HepG2 (cell line): ENCODE results near the gene OTOP3. TPM values are rescaled to one million over a fixed set of nuclear protein-coding genes. Genes with fewer than 3 reads are reported as not detected.

Experiments used
- GATAD1 ChIP-seq: IDR thresholded peaks from 2 replicates; pipeline ENCODE4 v1.6.1; 2016; ENCODE audit warnings: missing genetic modification reagents, missing compliant biosample characterization
- LCORL ChIP-seq, 2 experiments: fragments of 450-650 bp in 1 of 2; sonication (generic) in 1 of 2; formaldehyde crosslinking in 1 of 2; IDR thresholded peaks; 2 replicates each; pipeline versions ENCODE4 v1.5.0 to v1.6.1; 2017 to 2020; ENCODE audit warnings: antibody characterized with exemption in 1 of 2, missing genetic modification reagents in 1 of 2
- MYNN ChIP-seq: sonication (generic); formaldehyde crosslinking; IDR thresholded peaks from 2 replicates; pipeline ENCODE4 v1.4.0; 2020; ENCODE audit warnings: mild to moderate bottlenecking, low read depth, missing genetic modification reagents
- REXO4 ChIP-seq: sonication (generic); formaldehyde crosslinking; IDR thresholded peaks from 2 replicates; pipeline ENCODE4 v1.8.0; 2022; ENCODE audit warnings: missing genetic modification reagents, mild to moderate bottlenecking, borderline replicate concordance
- SNAI1 ChIP-seq: sonication (generic); formaldehyde crosslinking; IDR thresholded peaks from 2 replicates; pipeline ENCODE4 v1.5.0; 2020; ENCODE audit warnings: mild to moderate bottlenecking, missing genetic modification reagents, borderline replicate concordance
- ZFP82 ChIP-seq: sonication (generic); formaldehyde crosslinking; IDR thresholded peaks from 2 replicates; pipeline ENCODE4 v1.5.1; 2020; ENCODE audit warnings: mild to moderate bottlenecking, missing genetic modification reagents, borderline replicate concordance
- ZKSCAN8 ChIP-seq: IDR thresholded peaks from 2 replicates; pipeline ENCODE4 v1.6.1; 2016; ENCODE audit warnings: borderline replicate concordance, missing genetic modification reagents, missing compliant biosample characterization
- ZNF136 ChIP-seq: sonication (generic); formaldehyde crosslinking; IDR thresholded peaks from 2 replicates; pipeline ENCODE4 v1.8.1; 2022; ENCODE audit warnings: low read depth, mild to moderate bottlenecking, moderate library complexity, missing genetic modification reagents
- ZNF24 ChIP-seq: fragments of 450-650 bp; IDR thresholded peaks from 2 replicates; pipeline ENCODE4 v1.6.1; 2017; ENCODE audit warnings: antibody characterized with exemption, mild to moderate bottlenecking
- ZNF263 ChIP-seq: sonication (generic); formaldehyde crosslinking; IDR thresholded peaks from 2 replicates; pipeline ENCODE4 v1.4.0; 2020; ENCODE audit warnings: missing genetic modification reagents
- ZNF337 ChIP-seq: sonication (generic); formaldehyde crosslinking; IDR thresholded peaks from 2 replicates; pipeline ENCODE4 v1.5.1; 2020; ENCODE audit warnings: missing genetic modification reagents, low read depth, mild to moderate bottlenecking, borderline replicate concordance
- ZNF768 ChIP-seq: sonication (generic); formaldehyde crosslinking; IDR thresholded peaks from 2 replicates; pipeline ENCODE4 v1.4.0; 2020; ENCODE audit warnings: missing genetic modification reagents
- polyA plus RNA-seq, 8 experiments: library from polyadenylated mRNA; depleted of rRNA in 3 of 8; stranded (reverse) in 7 of 8; unstranded in 1 of 8; fragments of >200 nt; fragmentation: Illumina TruSeq in 4 of 8; extraction: Trizol in 4 of 8; gene quantifications; 2 replicates each; pipeline versions ENCODE4 v1.2.1 to v1.2.3, GENCODE V29; 2011 to 2016; ENCODE audit warnings: low read depth in 4 of 8, missing spikeins in 1 of 8, mixed read lengths in 1 of 8; ENCODE audit not compliant: insufficient read depth in 1 of 8
- total RNA-seq, 5 experiments: library from RNA; depleted of rRNA; stranded (reverse); fragments of >200 nt; fragmentation: Illumina TruSeq; extraction: Trizol; gene quantifications; 2 replicates each; pipeline ENCODE4 v1.2.3, GENCODE V29; 2016; ENCODE audit warnings: low read depth in 1 of 5
- TF ChIP-seq, protein P1 (sequence below): sonication (generic); formaldehyde crosslinking; IDR thresholded peaks from 2 replicates; pipeline ENCODE4 v1.4.0; 2020; ENCODE audit warnings: missing genetic modification reagents, mild to moderate bottlenecking, borderline replicate concordance
- TF ChIP-seq, protein P2 (sequence below): sonication (generic); formaldehyde crosslinking; IDR thresholded peaks from 2 replicates; pipeline ENCODE4 v1.5.1; 2020; ENCODE audit warnings: missing genetic modification reagents, mild to moderate bottlenecking, borderline replicate concordance
- TF ChIP-seq, protein P3 (sequence below): IDR thresholded peaks from 2 replicates; pipeline ENCODE4 v1.6.1; 2018; ENCODE audit warnings: missing genetic modification reagents
- TF ChIP-seq, protein P4 (sequence below): sonication (generic); formaldehyde crosslinking; IDR thresholded peaks from 2 replicates; pipeline ENCODE4 v1.4.0; 2020; ENCODE audit warnings: mild to moderate bottlenecking, missing genetic modification reagents
- TF ChIP-seq, protein P5 (sequence below): sonication (generic); formaldehyde crosslinking; IDR thresholded peaks from 2 replicates; pipeline ENCODE4 v1.5.0; 2020; ENCODE audit warnings: missing genetic modification reagents
- TF ChIP-seq, protein P6 (sequence below): IDR thresholded peaks from 2 replicates; pipeline ENCODE4 v1.4.0; 2020; ENCODE audit warnings: mild to moderate bottlenecking, missing genetic modification reagents
- TF ChIP-seq, protein P7 (sequence below): fragments of 450-650 bp; IDR thresholded peaks from 2 replicates; pipeline ENCODE4 v1.6.1; 2017

OTOP3 gene
- total and polyA plus RNA-seq, 2 of the 13 experiments (the other 11 are each of a cell fraction or from before 2014, with no cell fraction given), result not detected

DNA sequence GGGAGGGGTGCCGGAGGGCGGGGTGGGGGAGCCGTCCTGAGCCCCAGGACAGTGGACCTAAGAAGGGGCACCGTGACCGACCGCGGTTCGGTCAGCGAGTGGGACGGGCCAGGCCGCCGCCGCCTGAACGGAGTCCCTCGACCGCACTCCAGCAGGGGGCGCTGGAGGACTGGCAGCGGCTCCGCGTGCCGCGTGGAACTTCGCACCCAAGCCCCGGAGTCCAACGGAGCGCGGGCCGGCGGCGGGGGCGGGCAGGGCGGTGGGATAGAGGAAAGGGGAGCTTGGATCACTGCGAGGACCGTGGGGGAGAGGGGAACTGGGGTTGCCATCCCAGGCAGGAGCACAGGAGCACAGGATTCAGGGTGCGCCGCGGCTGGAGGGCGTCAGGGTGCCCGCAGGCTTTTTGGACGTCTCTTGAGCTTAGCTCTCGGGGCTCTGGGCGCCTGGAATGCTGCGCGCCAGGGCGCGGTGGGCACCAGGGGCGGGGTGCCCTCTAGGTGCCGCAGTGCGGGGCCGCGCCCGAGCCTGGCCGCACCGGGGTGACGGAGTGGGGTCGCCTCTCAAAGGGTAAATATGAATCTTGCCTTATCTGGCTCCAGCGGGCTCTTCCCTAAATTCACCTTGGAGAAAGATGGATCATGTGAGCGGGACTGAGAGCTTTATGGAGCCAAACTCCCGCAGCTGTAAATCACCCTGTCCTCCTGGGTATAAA, 12.0 kb upstream of the OTOP3 start (continued):
- TF ChIP-seq, protein P1, sequence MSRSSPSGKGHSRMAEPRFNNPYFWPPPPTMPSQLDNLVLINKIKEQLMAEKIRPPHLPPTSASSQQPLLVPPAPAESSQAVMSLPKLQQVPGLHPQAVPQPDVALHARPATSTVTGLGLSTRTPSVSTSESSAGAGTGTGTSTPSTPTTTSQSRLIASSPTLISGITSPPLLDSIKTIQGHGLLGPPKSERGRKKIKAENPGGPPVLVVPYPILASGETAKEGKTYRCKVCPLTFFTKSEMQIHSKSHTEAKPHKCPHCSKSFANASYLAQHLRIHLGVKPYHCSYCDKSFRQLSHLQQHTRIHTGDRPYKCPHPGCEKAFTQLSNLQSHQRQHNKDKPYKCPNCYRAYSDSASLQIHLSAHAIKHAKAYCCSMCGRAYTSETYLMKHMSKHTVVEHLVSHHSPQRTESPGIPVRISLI (CRISPR knock-in tag), result no peak
- no peak for TF ChIP-seq ZNF263 (CRISPR knock-in tag)
- no peak for TF ChIP-seq ZNF337
- TF ChIP-seq MYNN (CRISPR knock-in tag), result no peak
- no peak for TF ChIP-seq ZNF136 (CRISPR knock-in tag)
- TF ChIP-seq, protein P2, sequence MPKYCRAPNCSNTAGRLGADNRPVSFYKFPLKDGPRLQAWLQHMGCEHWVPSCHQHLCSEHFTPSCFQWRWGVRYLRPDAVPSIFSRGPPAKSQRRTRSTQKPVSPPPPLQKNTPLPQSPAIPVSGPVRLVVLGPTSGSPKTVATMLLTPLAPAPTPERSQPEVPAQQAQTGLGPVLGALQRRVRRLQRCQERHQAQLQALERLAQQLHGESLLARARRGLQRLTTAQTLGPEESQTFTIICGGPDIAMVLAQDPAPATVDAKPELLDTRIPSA, result no peak
- no peak for TF ChIP-seq SNAI1 (CRISPR knock-in tag)
- TF ChIP-seq, protein P3, sequence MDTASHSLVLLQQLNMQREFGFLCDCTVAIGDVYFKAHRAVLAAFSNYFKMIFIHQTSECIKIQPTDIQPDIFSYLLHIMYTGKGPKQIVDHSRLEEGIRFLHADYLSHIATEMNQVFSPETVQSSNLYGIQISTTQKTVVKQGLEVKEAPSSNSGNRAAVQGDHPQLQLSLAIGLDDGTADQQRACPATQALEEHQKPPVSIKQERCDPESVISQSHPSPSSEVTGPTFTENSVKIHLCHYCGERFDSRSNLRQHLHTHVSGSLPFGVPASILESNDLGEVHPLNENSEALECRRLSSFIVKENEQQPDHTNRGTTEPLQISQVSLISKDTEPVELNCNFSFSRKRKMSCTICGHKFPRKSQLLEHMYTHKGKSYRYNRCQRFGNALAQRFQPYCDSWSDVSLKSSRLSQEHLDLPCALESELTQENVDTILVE (CRISPR knock-in tag), result no peak
- no peak for TF ChIP-seq ZKSCAN8 (CRISPR knock-in tag)
- no peak for TF ChIP-seq ZFP82 (CRISPR knock-in tag)
- 0 out of 2 replicates have a peak, but pooled peaks have one; percentile 81 for TF ChIP-seq REXO4
- TF ChIP-seq, protein P4, sequence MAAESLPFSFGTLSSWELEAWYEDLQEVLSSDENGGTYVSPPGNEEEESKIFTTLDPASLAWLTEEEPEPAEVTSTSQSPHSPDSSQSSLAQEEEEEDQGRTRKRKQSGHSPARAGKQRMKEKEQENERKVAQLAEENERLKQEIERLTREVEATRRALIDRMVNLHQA (CRISPR knock-in tag), result no peak
- TF ChIP-seq, protein P5, sequence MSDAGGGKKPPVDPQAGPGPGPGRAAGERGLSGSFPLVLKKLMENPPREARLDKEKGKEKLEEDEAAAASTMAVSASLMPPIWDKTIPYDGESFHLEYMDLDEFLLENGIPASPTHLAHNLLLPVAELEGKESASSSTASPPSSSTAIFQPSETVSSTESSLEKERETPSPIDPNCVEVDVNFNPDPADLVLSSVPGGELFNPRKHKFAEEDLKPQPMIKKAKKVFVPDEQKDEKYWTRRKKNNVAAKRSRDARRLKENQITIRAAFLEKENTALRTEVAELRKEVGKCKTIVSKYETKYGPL, result no peak
- TF ChIP-seq, protein P6, sequence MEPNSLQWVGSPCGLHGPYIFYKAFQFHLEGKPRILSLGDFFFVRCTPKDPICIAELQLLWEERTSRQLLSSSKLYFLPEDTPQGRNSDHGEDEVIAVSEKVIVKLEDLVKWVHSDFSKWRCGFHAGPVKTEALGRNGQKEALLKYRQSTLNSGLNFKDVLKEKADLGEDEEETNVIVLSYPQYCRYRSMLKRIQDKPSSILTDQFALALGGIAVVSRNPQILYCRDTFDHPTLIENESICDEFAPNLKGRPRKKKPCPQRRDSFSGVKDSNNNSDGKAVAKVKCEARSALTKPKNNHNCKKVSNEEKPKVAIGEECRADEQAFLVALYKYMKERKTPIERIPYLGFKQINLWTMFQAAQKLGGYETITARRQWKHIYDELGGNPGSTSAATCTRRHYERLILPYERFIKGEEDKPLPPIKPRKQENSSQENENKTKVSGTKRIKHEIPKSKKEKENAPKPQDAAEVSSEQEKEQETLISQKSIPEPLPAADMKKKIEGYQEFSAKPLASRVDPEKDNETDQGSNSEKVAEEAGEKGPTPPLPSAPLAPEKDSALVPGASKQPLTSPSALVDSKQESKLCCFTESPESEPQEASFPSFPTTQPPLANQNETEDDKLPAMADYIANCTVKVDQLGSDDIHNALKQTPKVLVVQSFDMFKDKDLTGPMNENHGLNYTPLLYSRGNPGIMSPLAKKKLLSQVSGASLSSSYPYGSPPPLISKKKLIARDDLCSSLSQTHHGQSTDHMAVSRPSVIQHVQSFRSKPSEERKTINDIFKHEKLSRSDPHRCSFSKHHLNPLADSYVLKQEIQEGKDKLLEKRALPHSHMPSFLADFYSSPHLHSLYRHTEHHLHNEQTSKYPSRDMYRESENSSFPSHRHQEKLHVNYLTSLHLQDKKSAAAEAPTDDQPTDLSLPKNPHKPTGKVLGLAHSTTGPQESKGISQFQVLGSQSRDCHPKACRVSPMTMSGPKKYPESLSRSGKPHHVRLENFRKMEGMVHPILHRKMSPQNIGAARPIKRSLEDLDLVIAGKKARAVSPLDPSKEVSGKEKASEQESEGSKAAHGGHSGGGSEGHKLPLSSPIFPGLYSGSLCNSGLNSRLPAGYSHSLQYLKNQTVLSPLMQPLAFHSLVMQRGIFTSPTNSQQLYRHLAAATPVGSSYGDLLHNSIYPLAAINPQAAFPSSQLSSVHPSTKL (CRISPR knock-in tag), result peak; percentile 36; the same call in 1 of the 2 replicates
- 0 out of 2 replicates have a peak, but pooled peaks have one; percentile 26 for TF ChIP-seq GATAD1 (CRISPR knock-in tag)
- TF ChIP-seq ZNF24, result no peak
- TF ChIP-seq, protein P7, sequence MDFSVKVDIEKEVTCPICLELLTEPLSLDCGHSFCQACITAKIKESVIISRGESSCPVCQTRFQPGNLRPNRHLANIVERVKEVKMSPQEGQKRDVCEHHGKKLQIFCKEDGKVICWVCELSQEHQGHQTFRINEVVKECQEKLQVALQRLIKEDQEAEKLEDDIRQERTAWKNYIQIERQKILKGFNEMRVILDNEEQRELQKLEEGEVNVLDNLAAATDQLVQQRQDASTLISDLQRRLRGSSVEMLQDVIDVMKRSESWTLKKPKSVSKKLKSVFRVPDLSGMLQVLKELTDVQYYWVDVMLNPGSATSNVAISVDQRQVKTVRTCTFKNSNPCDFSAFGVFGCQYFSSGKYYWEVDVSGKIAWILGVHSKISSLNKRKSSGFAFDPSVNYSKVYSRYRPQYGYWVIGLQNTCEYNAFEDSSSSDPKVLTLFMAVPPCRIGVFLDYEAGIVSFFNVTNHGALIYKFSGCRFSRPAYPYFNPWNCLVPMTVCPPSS, result no peak
- peak; percentile 61; the same call in 1 of the 2 replicates for TF ChIP-seq ZNF768
- no peak for TF ChIP-seq LCORL (IDR thresholded peaks at IDR 0.05)
- TF ChIP-seq LCORL (CRISPR knock-in tag; IDR thresholded peaks at IDR 0.05), result peak; percentile 79
